DOHH2 (cell line): ENCODE results near the gene GMEB2.

ENCODE experiments used
- H3F3A ChIP-seq: fragments of 200-600 bp; sonication (generic), shearing (Covaris generic); 2 replicates; pipeline ENCODE4 v1.6.0; 2016; ENCODE audit warnings: antibody characterized with exemption, mild to moderate bottlenecking; ENCODE audit not compliant: control insufficient read depth, insufficient read depth
- H3K27ac ChIP-seq: fragments of 200-600 bp; sonication (generic); 2 replicates; pipeline ENCODE4 v1.5.1; 2014; ENCODE audit warnings: low read depth, mild to moderate bottlenecking, low read length, moderate library complexity
- H3K27me3 ChIP-seq: fragments of 200-600 bp; sonication (generic); 2 replicates; pipeline ENCODE4 v1.6.1; 2014; ENCODE audit warnings: mild to moderate bottlenecking, low read length, mixed read lengths; ENCODE audit not compliant: control insufficient read depth
- H3K36me3 ChIP-seq: fragments of 200-600 bp; sonication (generic); 2 replicates; pipeline ENCODE4 v1.6.1; 2014; ENCODE audit warnings: mild to moderate bottlenecking, low read length, moderate library complexity, mixed read lengths; ENCODE audit not compliant: control insufficient read depth
- H3K4me1 ChIP-seq: fragments of 200-600 bp; sonication (generic); 2 replicates; pipeline ENCODE4 v1.6.1; 2014; ENCODE audit warnings: mild to moderate bottlenecking, low read length, mixed read lengths; ENCODE audit not compliant: control insufficient read depth
- H3K4me2 ChIP-seq: fragments of 200-600 bp; sonication (generic); 2 replicates; pipeline ENCODE4 v1.6.0; 2014; ENCODE audit warnings: mild to moderate bottlenecking, low read length, moderate library complexity
- H3K4me3 ChIP-seq: fragments of 200-600 bp; sonication (generic); 2 replicates; pipeline ENCODE4 v1.5.1; 2014; ENCODE audit warnings: mild to moderate bottlenecking, low read length, mixed read lengths
- H3K79me2 ChIP-seq: fragments of 200-600 bp; sonication (generic); 2 replicates; pipeline ENCODE4 v1.6.1; 2014; ENCODE audit warnings: mild to moderate bottlenecking, low read length, mixed read lengths; ENCODE audit not compliant: control insufficient read depth
- H3K9me2 ChIP-seq: fragments of 200-600 bp; sonication (generic); replicated peaks from 2 replicates; pipeline ENCODE4 v1.6.1; 2014; ENCODE audit warnings: mild to moderate bottlenecking, low read length, mixed read lengths; ENCODE audit not compliant: control insufficient read depth
- H3K9me3 ChIP-seq: fragments of 200-600 bp; sonication (generic); 2 replicates; pipeline ENCODE4 v1.6.1; 2014; ENCODE audit warnings: antibody characterized with exemption, low read length, mixed read lengths; ENCODE audit not compliant: control insufficient read depth, insufficient read depth
- H4K20me1 ChIP-seq: fragments of 200-600 bp; sonication (generic); 2 replicates; pipeline ENCODE4 v1.6.0; 2014; ENCODE audit warnings: low read depth, mild to moderate bottlenecking, antibody characterized with exemption, low read length, moderate library complexity; ENCODE audit not compliant: control insufficient read depth, insufficient read depth
- CTCF ChIP-seq: fragments of 200-600 bp; sonication (generic); IDR thresholded peaks from one replicate; pipeline ENCODE4 v1.5.1; 2014; ENCODE audit warnings: antibody characterized with exemption, mild to moderate bottlenecking, low read depth, low read length; ENCODE audit not compliant: poor library complexity, severe bottlenecking
- EZH2phosphoT487 ChIP-seq: fragments of 200-600 bp; sonication (generic); IDR thresholded peaks from 2 replicates; pipeline ENCODE4 v1.6.1; 2017; ENCODE audit warnings: borderline replicate concordance, mild to moderate bottlenecking, antibody characterized with exemption, low read length, moderate library complexity, mixed read lengths

Gene GMEB2

GRCh38 chr20:63543733-63544132 lies 83.2 kb downstream of the GMEB2 start:
- peaks cover 4% of the 10 kb centered on the region; the same call in 1 of the 2 replicates for H4K20me1 ChIP-seq
- H3K27ac ChIP-seq, result no peak overlapping the region
- H3K9me2 ChIP-seq, result no peaks in the 10 kb centered on the region
- no peak overlapping the region for H3K4me2 ChIP-seq
- H3K4me1 ChIP-seq, result peaks cover 13% of the 10 kb centered on the region
- no peaks in the 10 kb centered on the region for H3K9me3 ChIP-seq
- no peaks in the 10 kb centered on the region for H3K36me3 ChIP-seq
- H3K4me3 ChIP-seq, result no peak overlapping the region
- H3K79me2 ChIP-seq, result no peaks in the 10 kb centered on the region
- no peaks in the 10 kb centered on the region for H3F3A ChIP-seq
- peaks cover 42% of the 10 kb centered on the region for H3K27me3 ChIP-seq
- TF ChIP-seq CTCF (no peak), EZH2phosphoT487 (no peak)

DNA sequence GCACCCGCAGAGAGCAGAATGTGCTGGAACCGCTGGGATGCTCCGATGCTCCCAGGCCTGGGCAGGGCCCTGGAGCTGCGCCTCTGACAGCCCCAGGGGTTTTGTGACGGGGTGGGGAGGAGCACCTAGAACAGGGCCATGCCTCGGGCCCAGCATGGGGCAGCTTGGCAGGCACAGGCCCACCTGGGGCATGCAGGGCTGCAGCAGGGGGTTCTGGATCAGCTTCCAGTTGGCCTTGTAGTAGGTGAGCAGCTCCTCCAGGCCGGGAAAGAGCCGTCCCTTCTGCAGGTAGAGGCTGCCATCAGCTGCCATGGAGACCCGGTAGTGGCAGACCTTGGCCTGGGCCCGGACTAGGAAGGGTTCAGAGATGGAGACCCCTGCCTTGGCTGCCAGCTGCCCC lies 83.8 kb downstream of the GMEB2 start:
- Histone ChIP-seq H3K4me1 (peaks cover 19% of the 10 kb centered on the region), H3K79me2 (no peaks in the 10 kb centered on the region), H3F3A (no peaks in the 10 kb centered on the region), H3K4me2 (no peak overlapping the region), H4K20me1 (peaks cover 2% of the 10 kb centered on the region; the same call in 1 of the 2 replicates), H3K27ac (no peak overlapping the region), H3K9me2 (no peaks in the 10 kb centered on the region), H3K4me3 (no peak overlapping the region), H3K9me3 (no peaks in the 10 kb centered on the region), H3K36me3 (no peaks in the 10 kb centered on the region), H3K27me3 (peaks cover 36% of the 10 kb centered on the region)
- TF ChIP-seq CTCF, result no peak
- no peak for TF ChIP-seq EZH2phosphoT487

- H3K4me2 ChIP-seq, result no peak overlapping the region
- no peaks in the 10 kb centered on the region for H3F3A ChIP-seq
- H3K4me1 ChIP-seq, result peaks cover 21% of the 10 kb centered on the region
- H3K9me2 ChIP-seq, result no peaks in the 10 kb centered on the region
- no peaks in the 10 kb centered on the region for H3K36me3 ChIP-seq
- no peak overlapping the region for H3K27ac ChIP-seq
- H3K9me3 ChIP-seq, result no peaks in the 10 kb centered on the region
- H3K79me2 ChIP-seq, result no peaks in the 10 kb centered on the region
- H3K4me3 ChIP-seq, result no peak overlapping the region
- TF ChIP-seq EZH2phosphoT487, result no peak
- peaks cover 33% of the 10 kb centered on the region for H3K27me3 ChIP-seq
- no peaks in the 10 kb centered on the region for H4K20me1 ChIP-seq
These were observed 84.2 kb downstream of the GMEB2 start for GRCh38 chr20:63542696-63543095.

- Histone ChIP-seq H3K79me2 (no peaks in the 10 kb centered on the region), H3K4me2 (no peak overlapping the region), H3K36me3 (no peaks in the 10 kb centered on the region), H3F3A (no peaks in the 10 kb centered on the region), H3K27me3 (peaks cover 33% of the 10 kb centered on the region), H4K20me1 (no peaks in the 10 kb centered on the region), H3K4me3 (no peak overlapping the region), H3K4me1 (peaks cover 27% of the 10 kb centered on the region), H3K9me2 (no peaks in the 10 kb centered on the region), H3K27ac (no peak overlapping the region), H3K9me3 (no peaks in the 10 kb centered on the region)
- TF ChIP-seq EZH2phosphoT487 (no peak), CTCF (no peak)
These were observed 84.8 kb downstream of the GMEB2 start for GRCh38 chr20:63542031-63542559.
